Fibroblast of lung (primary cell): Measurements from ENCODE around the gene DNAJC27.

Experiments
- CTCF ChIP-seq, 2 donors: IDR thresholded peaks in 1 of 2; conservative IDR thresholded peaks in 1 of 2; 1 replicate in 1 of 2; 2 replicates in 1 of 2; pipeline ENCODE4 v1.5.1; 2011 to 2012; ENCODE audit warnings: low read length in 2 of 2, control low read depth in 1 of 2, inconsistent platforms in 1 of 2, low read depth in 1 of 2, mild to moderate bottlenecking in 1 of 2
- EZH2 ChIP-seq: IDR thresholded peaks from 2 replicates; pipeline ENCODE4 v1.5.1; 2012; ENCODE audit warnings: low read length, control low read depth, mild to moderate bottlenecking; ENCODE audit errors: missing control alignments

GRCh38 chr2:24929230-24929629 is 42.5 kb downstream of the DNAJC27 start:
- no peak for TF ChIP-seq CTCF (conservative IDR thresholded peaks at IDR 0.05 in 1 of 2, IDR thresholded peaks at IDR 0.05 in 1 of 2; ENCODE audit: low read depth in 1 of 2, low read length in 2 of 2)
- no peak for TF ChIP-seq EZH2
